Ascending aorta (tissue), 2 donors: ENCODE measurements around the gene SERTM2. TPM values are rescaled to one million over a fixed set of nuclear protein-coding genes. Genes with fewer than 3 reads are reported as not detected.

Experiments
- DNase-seq, 2 donors: peaks; one replicate each; pipeline ENCODE4 v3.0.0-alpha.2; 2019; ENCODE audit warnings: low spot score in 2 of 2
- H3K27ac ChIP-seq, 2 donors: fragments of 200-600 bp; sonication (generic); one replicate each; pipeline ENCODE4 v1.5.1; 2016 to 2017; ENCODE audit warnings: mild to moderate bottlenecking in 1 of 2
- H3K27me3 ChIP-seq: fragments of 200-600 bp; sonication (generic); one replicate; pipeline ENCODE4 v1.5.1; 2017
- H3K36me3 ChIP-seq, 2 donors: fragments of 200-600 bp; sonication (generic); one replicate each; pipeline ENCODE4 v1.5.1; 2016
- H3K4me1 ChIP-seq, 2 donors: fragments of 200-600 bp; sonication (generic); one replicate each; pipeline ENCODE4 v1.5.1; 2016 to 2017; ENCODE audit warnings: mild to moderate bottlenecking in 1 of 2
- H3K4me3 ChIP-seq, 2 donors: fragments of 200-600 bp; sonication (generic); one replicate each; pipeline ENCODE4 v1.5.1; 2016 to 2017; ENCODE audit warnings: mild to moderate bottlenecking in 1 of 2
- H3K9me3 ChIP-seq, 2 donors: fragments of 200-600 bp; sonication (generic); one replicate each; pipeline ENCODE4 v1.5.1; 2016
- CTCF ChIP-seq, 3 experiments: fragments of 200-600 bp in 2 of 3; fragments of 450-650 bp in 1 of 3; sonication (generic) in 2 of 3; IDR thresholded peaks; one replicate each; pipeline ENCODE4 v1.5.1; 2016 to 2019; ENCODE audit warnings: antibody characterized with exemption in 3 of 3, mild to moderate bottlenecking in 1 of 3, moderate library complexity in 1 of 3
- intact Hi-C: fragments of 100-400 bp; cut with DNase I; formaldehyde crosslinking; loops from one replicate; pipeline ENCODE4 v1.15.1; 2023
- total RNA-seq: library from RNA; depleted of rRNA; stranded (reverse); fragments of >200 nt; gene quantifications from one replicate; pipeline ENCODE4 v1.1.0, GENCODE V29; 2016

SERTM2 gene
- total RNA-seq = not detected

- Histone ChIP-seq H3K9me3 (no peaks in the 10 kb centered on the region), H3K4me1 (no peaks in the 10 kb centered on the region), H3K27ac (no peak within 1 kb of the TSS), H3K27me3 (no peaks in the 10 kb centered on the region), H3K36me3 (no peaks in the 10 kb centered on the region), H3K4me3 (no peak within 1 kb of the TSS)
- no peak for DNase-seq
- no peak for TF ChIP-seq CTCF (IDR thresholded peaks at IDR 0.05)
- intact Hi-C loops = no loop called here
These were observed at the start of gene SERTM2 for GRCh38 chrX:111511477-111511876. TSS of gene SERTM2 (plus strand) at chrX:111511645. CDS start at chrX:111518858, 7,213 bp downstream.

GRCh38 chrX:111465669-111466068, 45.8 kb upstream of the SERTM2 start:
- intact Hi-C loops = no loop called here
- no peak overlapping the region for H3K4me3 ChIP-seq
- no peak overlapping the region for H3K27ac ChIP-seq
- no peaks in the 10 kb centered on the region for H3K27me3 ChIP-seq
- TF ChIP-seq CTCF (IDR thresholded peaks at IDR 0.05) = no peak
- no peaks in the 10 kb centered on the region for H3K4me1 ChIP-seq
- no peaks in the 10 kb centered on the region for H3K36me3 ChIP-seq
- no peak for DNase-seq
- H3K9me3 ChIP-seq = no peaks in the 10 kb centered on the region

DNA sequence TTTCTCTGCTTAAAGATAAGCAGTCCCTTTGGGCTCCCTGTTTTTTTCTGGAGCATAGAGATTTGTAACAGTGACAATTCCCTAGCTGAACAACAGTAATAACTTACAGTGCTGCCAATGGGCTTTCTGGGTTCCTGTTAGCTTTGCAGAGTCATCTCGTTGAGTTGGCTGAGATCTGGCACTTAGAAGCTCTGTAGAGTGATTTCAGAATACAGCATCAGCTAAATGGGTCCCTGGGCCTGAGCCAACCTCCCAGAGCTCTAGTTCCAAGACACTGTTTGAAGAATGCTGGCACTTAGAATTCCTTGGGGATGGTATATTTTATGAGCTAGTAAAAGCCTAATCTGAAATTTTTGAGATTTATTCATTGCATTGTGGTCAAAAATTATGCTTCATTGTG, 43.5 kb upstream of the SERTM2 start:
- DNase-seq = no peak
- Histone ChIP-seq H3K9me3 (peaks cover 4 to 10% of the 10 kb centered on the region in 2 donors), H3K4me1 (no peaks in the 10 kb centered on the region), H3K27ac (no peak overlapping the region), H3K4me3 (no peak overlapping the region), H3K36me3 (no peaks in the 10 kb centered on the region), H3K27me3 (no peaks in the 10 kb centered on the region)
- TF ChIP-seq CTCF (IDR thresholded peaks at IDR 0.05) = no peak
- intact Hi-C loops = no loop called here

DNA sequence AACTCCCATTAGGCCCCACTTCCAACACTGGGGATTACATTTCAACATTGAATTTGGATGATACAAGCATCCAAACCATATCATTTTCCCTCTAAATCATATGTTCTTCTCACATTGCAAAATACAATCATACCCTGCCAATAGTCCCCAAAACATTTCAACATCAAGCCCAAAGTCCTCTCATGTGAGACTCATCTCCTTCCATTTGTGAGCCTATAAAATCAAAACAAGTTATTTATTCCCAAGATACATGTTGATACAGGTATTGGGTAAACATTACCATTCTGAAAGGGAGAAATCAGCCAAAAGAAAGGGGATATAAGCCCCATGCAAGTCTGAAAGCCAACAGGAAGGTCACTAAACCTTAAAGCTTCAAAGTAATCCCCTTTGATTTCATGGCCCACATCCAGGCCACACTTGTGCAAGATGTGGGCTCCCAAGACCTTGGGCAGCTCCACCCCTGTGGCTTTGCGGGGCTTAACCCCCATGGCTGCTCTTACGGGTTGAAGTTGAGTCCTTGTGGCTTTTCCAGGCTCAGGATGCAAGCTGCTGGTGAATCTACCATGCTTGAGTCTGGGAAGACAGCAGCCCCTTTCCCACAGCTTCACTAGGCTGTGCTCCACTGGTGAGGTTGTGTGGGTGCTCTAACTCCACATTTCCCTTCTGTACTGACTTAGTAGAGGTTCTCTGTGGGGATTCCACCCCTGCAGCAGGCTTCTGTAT, 40.6 kb upstream of the SERTM2 start:
- no peaks in the 10 kb centered on the region for H3K36me3 ChIP-seq
- no peak for DNase-seq
- H3K9me3 ChIP-seq = peaks cover 4 to 10% of the 10 kb centered on the region in 2 donors
- no peaks in the 10 kb centered on the region for H3K27me3 ChIP-seq
- no peak for TF ChIP-seq CTCF (IDR thresholded peaks at IDR 0.05)
- no peak overlapping the region for H3K27ac ChIP-seq
- H3K4me1 ChIP-seq = no peaks in the 10 kb centered on the region
- intact Hi-C loops = no loop called here
- H3K4me3 ChIP-seq = no peak overlapping the region

DNA sequence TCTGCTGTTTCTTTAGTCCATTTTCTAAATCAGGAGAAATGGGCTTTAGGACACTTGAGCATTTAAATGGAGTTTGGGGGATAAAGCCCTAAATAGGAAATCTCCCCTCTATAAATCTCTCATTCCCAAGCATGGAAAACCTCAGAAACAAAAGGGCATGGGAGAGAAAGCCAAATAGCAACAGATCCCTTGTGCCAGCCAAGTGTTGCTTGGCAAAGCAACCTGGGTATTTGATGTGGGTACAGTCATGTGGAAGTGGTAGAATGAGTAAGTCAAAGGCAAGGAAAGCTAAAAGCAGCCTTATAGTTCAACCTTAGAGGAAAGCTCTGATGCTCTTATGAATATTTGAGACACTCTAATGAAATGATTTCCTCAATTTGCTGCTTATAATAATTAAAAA, 29.5 kb upstream of the SERTM2 start:
- no peak for DNase-seq
- intact Hi-C loops = no loop called here

More for the DNA sequence above, 29.5 kb upstream of the SERTM2 start:
- Histone ChIP-seq H3K4me1 (no peaks in the 10 kb centered on the region), H3K9me3 (peaks cover 0 to 7% of the 10 kb centered on the region in 2 donors), H3K4me3 (no peak overlapping the region), H3K27me3 (no peaks in the 10 kb centered on the region), H3K36me3 (no peaks in the 10 kb centered on the region), H3K27ac (no peak overlapping the region)
- TF ChIP-seq CTCF (IDR thresholded peaks at IDR 0.05) = no peak
